TTC549 (cell line): Measurements from ENCODE around the gene PLCB1.
"Not testable (repeated sequence)": the region's sequence is repeated elsewhere in the genome, so short reads cannot be mapped to it uniquely, and the experiment has no call there.

Experiments used
- FAIRE-seq: peaks from 2 replicates; lab custom pipeline; 2012; peaks lifted over from hg19 to GRCh38; lab: Jason Lieb, UNC

Gene PLCB1

GRCh38 chr20:8557711-8558110 is 425.6 kb downstream of the PLCB1 start:
- no peak for FAIRE-seq

- FAIRE-seq: no peak
These were observed 430.3 kb downstream of the PLCB1 start for GRCh38 chr20:8562356-8562755.

GRCh38 chr20:8568075-8568474 is 436.0 kb downstream of the PLCB1 start:
- FAIRE-seq: no peak

- FAIRE-seq: no peak
These were observed 437.7 kb downstream of the PLCB1 start for GRCh38 chr20:8569766-8570165.

- FAIRE-seq: no peak
These were observed 439.5 kb downstream of the PLCB1 start for GRCh38 chr20:8571611-8572010.

DNA sequence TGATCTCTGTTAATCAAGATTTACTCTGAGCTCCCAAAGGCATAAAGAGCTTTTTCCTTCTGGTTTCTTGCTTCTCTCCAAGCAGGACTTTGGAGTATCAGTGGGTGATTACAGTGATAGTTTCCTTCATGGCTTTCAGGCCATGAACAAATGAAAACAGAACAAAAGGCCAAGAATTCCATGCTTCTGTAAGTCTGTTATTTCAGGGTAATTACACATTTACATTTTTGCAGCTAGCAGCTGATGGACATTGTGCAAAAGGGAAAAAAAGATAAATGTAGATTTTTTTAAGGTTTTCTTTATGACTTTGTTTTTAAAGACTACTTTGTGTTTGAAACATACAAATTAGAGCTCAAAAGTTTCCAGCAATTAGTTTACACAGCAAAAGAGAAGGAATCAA is 441.6 kb downstream of the PLCB1 start:
- no peak for FAIRE-seq

DNA sequence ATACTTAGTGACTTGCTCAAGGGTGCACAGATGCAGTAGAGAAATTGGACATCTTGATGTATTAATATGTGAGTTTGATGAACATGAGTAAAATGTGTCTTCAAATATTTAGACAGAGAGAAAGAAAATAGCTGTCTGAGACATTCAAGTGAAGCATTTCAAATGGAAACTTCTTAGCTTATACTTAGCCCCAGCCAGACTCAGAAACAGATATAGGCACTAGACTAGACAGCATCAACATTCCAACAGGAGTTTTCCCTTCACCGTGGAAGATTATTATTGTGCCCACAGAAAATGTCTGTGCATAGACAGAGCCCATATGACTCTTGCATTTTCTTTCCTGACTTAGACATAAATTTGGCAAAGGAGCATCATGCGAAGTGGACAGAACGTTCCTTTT is 443.0 kb downstream of the PLCB1 start:
- no peak for FAIRE-seq

DNA sequence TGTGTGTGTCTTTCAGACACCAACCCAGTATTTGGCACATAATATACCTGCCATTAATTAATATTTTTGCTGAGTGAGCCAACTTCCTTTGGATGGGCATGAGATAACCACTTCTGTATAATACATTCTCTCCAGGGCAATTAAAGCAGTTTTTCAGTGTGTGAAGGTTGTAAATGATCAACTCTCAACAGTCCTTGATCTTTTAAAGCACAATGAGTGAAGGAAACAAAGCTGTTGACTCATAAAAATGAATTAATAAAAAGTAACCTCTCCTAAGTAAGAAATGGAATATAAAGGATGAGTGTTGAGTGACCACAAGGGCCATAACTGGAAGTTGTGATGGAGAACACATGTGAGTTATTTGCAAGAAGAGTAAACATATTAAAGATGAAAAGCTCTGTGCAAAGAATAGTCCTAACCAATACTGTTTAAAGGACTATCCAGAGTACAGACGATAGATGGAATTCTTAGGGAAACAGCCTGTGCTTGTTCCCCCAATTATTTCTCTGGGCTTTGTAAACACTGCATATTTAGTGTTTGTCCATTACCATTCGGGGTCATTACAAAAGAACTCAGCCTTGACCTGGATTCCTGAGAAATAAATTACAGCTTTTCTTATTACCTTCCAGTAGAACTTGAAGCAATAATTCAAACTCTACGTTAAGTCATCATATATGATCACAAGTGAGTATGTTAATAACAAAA is 446.2 kb downstream of the PLCB1 start:
- no peak for FAIRE-seq

DNA sequence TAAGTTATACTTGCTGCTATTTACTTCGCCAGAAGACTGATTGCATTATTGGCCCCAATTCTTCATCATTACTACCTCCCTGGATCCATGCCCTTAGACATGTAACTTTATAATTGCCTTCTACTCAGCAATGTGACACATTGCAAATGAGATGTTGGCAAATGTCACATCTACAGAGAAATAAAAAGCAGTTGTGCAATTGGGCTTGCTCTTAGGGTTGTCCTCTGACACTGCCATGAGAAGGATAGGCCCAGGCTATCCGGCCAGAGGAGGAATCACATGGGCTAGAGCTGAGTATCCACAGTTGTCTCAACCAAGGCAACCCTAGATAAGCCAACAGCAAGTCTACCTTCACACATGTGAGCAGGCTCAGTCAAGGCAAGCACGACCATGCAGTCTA is 447.0 kb downstream of the PLCB1 start:
- no peak for FAIRE-seq

- no peak for FAIRE-seq
These were observed 449.5 kb downstream of the PLCB1 start for GRCh38 chr20:8581446-8582183.

DNA sequence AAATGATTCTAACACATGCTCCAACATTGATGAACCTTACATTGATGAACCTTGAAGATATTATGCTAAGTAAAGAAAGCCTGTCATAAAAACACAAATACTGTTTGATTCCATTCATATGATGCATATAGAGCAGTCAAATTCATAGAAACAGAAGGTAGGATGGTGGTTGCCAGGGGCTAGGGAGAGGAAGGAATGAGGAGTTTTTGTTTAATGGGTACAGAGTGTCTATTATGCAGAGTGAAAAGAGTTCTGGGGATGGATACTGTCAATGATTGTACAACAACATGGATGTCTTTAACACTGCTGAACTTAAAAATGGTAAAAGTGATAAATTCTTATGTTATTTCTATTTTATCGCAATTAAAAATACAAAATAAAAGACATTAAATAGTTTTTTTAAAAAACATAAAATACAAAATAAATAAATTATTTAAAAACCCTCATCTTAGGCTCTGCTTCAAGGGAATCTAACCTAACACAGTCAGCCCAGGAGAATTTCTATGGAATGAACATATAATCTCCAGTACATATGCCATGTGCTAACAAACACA is 451.0 kb downstream of the PLCB1 start:
- FAIRE-seq: no peak

- no peak for FAIRE-seq
These were observed 451.5 kb downstream of the PLCB1 start for GRCh38 chr20:8583566-8584043.

DNA sequence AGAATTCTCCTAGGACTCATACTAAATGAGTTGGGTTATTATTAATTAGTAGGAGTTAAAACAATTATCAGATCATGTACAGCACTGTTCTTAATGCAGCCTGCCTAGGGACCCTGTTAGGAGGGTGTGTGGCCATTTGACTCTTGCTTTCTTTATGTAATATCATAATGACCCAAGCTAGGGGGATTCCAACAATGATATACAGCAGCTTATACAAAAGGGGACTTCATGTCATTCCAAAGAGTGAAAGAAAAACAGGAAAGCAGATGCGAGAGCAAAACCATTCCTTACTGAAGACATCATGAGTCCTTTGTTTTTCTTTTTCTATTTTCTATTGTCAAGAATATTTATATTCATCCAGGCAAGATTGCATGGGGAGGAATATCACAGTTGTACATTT is 455.2 kb downstream of the PLCB1 start:
- FAIRE-seq: no peak

DNA sequence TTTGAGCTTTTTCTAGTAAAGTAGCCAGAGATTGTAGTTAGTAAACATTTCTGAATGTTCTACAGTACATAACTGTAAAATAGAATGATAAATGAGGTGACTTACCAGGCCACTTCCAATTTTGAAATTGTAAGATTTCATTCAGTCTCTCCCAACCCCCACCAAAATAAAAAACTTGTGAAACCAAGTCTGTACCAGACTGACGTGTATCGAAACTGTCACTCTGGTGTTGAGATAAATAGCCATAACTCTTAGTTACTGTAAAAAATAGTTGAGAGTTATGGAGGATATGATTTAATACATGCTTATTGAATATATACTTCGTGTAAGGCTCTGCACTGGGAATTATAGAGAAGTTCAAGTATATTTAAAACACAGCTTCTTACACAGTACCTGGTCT is 455.7 kb downstream of the PLCB1 start:
- no peak for FAIRE-seq

- FAIRE-seq: no peak
These were observed 457.9 kb downstream of the PLCB1 start for GRCh38 chr20:8589956-8590355.

DNA sequence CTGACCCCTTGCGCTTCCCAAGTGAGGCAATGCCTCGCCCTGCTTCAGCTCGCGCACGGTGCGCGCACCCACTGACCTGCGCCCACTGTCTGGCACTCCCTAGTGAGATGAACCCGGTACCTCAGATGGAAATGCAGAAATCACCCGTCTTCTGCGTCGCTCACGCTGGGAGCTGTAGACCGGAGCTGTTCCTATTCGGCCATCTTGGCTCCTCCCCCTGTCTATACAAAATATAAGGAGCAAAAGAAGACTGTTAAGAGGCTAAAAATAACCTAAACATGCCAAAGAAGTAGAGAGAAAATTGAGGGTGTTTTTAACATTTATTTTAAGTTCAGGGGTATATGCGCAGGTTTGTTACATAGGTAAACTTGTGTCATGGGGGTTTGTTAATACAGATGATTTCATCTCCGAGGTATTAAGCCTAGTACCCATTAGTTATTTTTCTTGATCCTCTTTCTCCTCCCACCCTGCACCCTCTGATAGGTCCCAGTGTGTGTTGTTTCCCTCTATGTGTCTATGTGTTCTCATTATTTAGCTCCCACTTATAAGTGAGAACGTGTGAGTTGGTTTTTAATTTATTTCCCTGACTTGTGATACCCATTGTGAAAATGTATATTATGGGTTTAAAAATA is 469.0 kb downstream of the PLCB1 start:
- FAIRE-seq: not testable (repeated sequence)

DNA sequence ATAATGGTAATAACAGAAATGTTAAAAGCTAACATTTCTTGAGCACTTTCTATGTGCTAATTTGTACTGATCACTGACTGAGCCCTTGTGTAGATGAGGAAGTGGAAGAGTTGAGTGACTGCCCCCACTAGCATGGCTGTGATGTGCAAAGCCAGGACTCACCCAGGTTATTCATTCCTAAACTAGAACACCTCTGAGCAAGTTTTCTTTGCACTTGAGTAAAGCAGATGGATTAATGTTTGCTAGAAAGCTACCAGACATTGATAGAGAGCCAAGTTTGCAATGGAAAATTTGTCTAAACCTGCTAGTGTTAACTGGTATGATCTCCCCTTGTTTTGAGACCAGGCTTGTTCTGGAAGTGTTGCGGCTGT is 469.5 kb downstream of the PLCB1 start:
- FAIRE-seq: no peak

DNA sequence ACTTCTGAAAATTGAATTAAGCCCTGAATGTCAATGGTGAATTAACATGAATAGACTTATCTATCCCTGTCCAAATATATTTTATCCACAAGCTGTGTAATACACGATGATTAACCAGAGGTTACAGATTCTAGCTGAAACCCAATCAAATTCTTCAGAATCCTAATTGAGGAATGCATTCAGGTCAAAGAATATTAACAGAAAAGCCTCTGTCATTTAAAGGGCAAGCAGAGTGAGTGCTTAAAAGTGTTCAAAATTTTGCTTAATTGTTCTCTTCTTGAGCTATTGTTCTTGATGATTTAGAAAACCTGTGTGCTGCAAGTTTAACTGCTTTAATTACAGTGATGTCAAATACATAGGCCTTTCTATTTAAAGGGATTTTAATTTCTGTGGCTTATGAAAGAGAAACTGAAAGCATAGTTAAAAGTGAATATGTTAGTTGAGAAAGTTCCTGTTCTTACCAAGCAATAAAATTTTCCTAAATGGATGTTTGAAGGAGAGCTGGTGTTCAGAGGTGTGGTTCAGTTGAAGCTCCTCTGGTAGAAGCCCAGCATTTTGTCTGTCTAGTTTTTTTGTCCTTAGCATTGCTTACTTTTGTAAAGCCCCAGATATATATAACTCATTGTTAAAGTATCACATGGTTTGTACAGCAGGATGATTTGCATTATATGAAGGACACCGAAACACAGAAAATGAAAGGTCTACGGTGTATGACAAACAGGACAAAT is 470.5 kb downstream of the PLCB1 start:
- no peak for FAIRE-seq

DNA sequence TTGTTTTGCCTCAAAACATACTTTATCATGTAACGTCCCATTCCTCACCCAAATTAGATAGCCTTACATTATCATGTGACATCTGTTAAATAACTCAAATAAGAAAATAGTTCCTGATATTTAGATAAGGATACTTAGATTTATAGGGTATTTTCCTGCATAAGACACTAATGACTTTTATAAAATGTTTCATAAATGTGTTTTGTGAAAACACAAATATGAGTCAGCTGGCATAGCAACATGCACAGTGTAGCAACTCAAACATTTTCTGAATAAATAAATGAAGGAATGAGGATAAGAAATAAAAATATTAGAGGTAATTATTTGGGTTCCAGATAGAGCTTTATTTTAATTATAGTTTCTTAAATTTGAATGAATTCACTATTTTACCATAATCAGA is 476.4 kb downstream of the PLCB1 start:
- no peak for FAIRE-seq

DNA sequence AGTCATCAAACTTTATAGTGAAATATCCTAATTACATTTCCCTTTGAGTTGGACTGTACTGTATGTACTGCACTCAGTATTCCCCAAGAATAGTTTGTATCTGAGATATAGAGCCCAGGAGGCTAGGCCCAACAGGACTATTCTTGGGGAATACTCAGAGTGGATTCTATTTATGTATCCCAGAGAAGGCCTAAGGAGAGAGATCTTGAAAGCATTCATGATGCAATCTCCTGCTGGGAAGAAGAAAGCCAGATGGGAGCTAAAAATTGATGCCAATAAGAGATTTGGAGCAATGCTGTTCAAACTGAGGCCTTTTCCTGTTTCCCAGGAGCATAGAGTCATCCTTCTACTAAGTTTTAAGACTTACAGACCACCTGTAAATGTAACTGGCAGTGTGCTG is 484.7 kb downstream of the PLCB1 start:
- no peak for FAIRE-seq

DNA sequence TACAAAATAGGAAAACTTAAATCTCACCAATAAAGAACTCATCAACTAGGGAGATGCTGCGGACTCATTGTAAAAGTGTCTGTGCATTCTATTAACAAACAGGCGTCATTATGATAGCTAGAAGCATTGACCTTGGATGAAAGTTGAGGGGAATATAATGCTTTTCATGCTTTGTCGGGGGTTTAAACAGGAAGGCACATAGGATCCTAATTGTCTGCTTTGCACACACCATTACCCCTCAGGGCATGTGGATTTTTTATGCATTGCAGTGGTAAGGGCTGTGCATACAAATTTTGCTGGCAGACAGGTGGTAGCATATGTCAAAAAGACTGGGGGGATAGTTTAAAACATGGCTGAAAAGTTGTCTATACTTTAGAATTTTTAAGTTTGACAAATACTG is 488.9 kb downstream of the PLCB1 start:
- no peak for FAIRE-seq

DNA sequence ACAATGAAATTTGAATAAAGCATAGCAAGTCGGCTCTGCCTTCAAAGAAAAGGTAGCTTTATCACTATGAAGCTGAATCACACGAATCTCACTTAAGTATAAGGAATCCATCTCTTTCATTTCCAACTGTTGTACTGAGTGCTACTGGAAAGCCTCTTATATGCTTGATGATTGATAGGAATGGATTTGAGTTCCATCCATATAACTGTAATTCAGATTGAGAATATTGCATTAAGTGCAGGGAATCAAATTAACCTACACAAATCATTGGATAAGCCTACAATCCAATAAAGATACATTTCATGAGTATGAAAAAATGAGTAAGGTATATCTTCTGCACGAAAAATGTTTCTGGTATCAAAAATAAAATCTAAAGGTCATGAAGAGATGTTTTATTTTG is 492.0 kb downstream of the PLCB1 start:
- no peak for FAIRE-seq

DNA sequence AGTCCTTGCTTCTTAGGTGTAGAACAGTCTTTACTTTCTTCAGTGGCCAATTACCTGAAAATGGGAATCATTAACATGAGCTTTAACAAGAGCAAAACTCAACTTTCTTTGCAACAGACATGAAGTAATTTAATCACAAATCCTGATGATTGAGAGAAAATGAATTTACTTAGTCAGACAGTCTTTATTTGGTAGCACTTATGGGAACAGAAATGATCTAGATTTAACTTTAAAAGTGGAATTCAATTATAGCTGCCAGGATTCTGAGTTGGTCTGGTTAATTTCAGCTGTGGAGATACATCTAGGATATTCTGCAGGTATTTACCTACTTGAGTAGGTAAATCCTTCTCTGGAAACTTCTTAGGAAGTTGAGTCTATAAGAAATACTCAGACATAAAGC is 492.6 kb downstream of the PLCB1 start:
- no peak for FAIRE-seq
